ENCODE results near the gene PCDH12. TPM values are rescaled to one million over a fixed set of nuclear protein-coding genes. Genes with fewer than 3 reads are reported as not detected.

PCDH12 gene
- total RNA-seq (2021) = not detected in 2 replicates
- long read RNA-seq, full-length matches to known transcripts = 1 of 1 reads
- long read RNA-seq, partial matches to known transcripts = 0 of 1 reads
- long read RNA-seq, other reads (novel, unspliced or antisense) = 0 of 1 reads

DNA sequence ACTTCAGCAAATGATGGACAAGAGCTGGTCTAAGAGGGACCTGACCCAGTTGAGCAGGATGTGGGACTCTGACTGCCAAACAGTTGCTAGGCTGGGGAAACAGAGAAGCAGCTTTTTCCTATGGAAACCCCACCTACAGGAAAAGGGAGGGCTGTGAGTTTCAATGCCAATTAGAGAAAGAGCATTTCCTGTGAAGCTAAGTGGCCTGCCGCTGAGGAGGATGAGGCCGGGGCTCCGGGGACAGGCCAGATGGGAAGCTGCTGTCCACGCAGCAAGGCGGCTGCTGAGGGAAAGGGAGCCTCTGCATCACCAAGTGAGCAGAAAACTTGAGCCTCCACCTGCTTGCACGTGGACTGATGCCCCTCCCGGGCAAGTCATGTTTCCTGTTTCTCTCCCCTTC lies at the start of gene PCDH12:
Gene PCDH12 (minus strand): TSS at position 90 of the 400 bp plus-strand sequence. CDS start 351 bp downstream, outside the sequence.
- H3K27ac ChIP-seq (ENCODE audit: insufficient read length, low read depth, low read length) = no peak within 1 kb of the TSS
- no peak within 1 kb of the TSS for H3K4ac ChIP-seq (ENCODE audit: low read depth, low read length)
- no peak within 1 kb of the TSS for H2BK5ac ChIP-seq (ENCODE audit: insufficient read length, low read length)
- no CpG with 5 or more reads among the region's 7 CpGs for WGBS (ENCODE audit: extremely low coverage, insufficient read length, low lambda C conversion rate)
- no peaks in the 10 kb centered on the region for H3K27me3 ChIP-seq (ENCODE audit: insufficient read depth, low read length)
- peak; percentile 53 for DNase-seq
- no peaks in the 10 kb centered on the region; the same call in 1 of the 2 replicates for H3K4me1 ChIP-seq (ENCODE audit: insufficient read depth, low read length)
- H3K23me2 ChIP-seq (ENCODE audit: insufficient read length, low read depth, low read length, poor library complexity, severe bottlenecking) = no peaks in the 10 kb centered on the region
- H2BK15ac ChIP-seq (ENCODE audit: low read depth, low read length) = no peak within 1 kb of the TSS
- no peak within 1 kb of the TSS for H3K14ac ChIP-seq (ENCODE audit: insufficient read depth, low read length)
- H2AFZ ChIP-seq (ENCODE audit: low read length) = no peak within 1 kb of the TSS
- H3T11ph ChIP-seq (ENCODE audit: low read length) = no peak within 1 kb of the TSS
- Mint-ChIP-seq H3K27me3 (ENCODE audit: low read depth) (peaks cover 2% of the 10 kb centered on the region; the same call in 1 of the 2 replicates), H3K4me1 (peaks cover 16 to 25% of the 10 kb centered on the region in 2 experiments), H3K27ac (peak within 1 kb of the TSS in 1 of 3 experiments; percentile 75; a peak in 2 of 7 replicates), H3K36me3 (ENCODE audit: insufficient read depth in 1 of 3, low read depth in 3 of 3) (no peaks in the 10 kb centered on the region), H3K9me3 (no peaks in the 10 kb centered on the region), H3K4me3 (peak within 1 kb of the TSS in 1 of 2 experiments; percentile 8; a peak in 1 of 5 replicates)
- no peaks in the 10 kb centered on the region for H3K9me3 ChIP-seq (ENCODE audit: control insufficient read depth, low read depth, low read length)
- H2BK12ac ChIP-seq (ENCODE audit: insufficient read length, low read depth, low read length) = no peak within 1 kb of the TSS
- no peaks in the 10 kb centered on the region for H3K79me1 ChIP-seq (ENCODE audit: insufficient read depth, low read depth, low read length, poor library complexity, severe bottlenecking)
- no peak within 1 kb of the TSS for H3K18ac ChIP-seq (ENCODE audit: insufficient read length, low read depth, low read length)
- no peaks in the 10 kb centered on the region for H3K79me2 ChIP-seq (ENCODE audit: insufficient read depth, low read length)
- no peaks in the 10 kb centered on the region for H4K20me1 ChIP-seq (ENCODE audit: control insufficient read depth, insufficient read depth, insufficient read length)
- no peak within 1 kb of the TSS for H3K23ac ChIP-seq (ENCODE audit: insufficient read length, low read depth, low read length)
- no peak within 1 kb of the TSS for H2BK120ac ChIP-seq (ENCODE audit: low read depth, low read length, poor library complexity, severe bottlenecking)
- H2AK5ac ChIP-seq (ENCODE audit: insufficient read length, low read length) = no peak within 1 kb of the TSS
- TF ChIP-seq, protein P1, sequence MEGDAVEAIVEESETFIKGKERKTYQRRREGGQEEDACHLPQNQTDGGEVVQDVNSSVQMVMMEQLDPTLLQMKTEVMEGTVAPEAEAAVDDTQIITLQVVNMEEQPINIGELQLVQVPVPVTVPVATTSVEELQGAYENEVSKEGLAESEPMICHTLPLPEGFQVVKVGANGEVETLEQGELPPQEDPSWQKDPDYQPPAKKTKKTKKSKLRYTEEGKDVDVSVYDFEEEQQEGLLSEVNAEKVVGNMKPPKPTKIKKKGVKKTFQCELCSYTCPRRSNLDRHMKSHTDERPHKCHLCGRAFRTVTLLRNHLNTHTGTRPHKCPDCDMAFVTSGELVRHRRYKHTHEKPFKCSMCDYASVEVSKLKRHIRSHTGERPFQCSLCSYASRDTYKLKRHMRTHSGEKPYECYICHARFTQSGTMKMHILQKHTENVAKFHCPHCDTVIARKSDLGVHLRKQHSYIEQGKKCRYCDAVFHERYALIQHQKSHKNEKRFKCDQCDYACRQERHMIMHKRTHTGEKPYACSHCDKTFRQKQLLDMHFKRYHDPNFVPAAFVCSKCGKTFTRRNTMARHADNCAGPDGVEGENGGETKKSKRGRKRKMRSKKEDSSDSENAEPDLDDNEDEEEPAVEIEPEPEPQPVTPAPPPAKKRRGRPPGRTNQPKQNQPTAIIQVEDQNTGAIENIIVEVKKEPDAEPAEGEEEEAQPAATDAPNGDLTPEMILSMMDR (conservative IDR thresholded peaks at IDR 0.05) = no peak
- H3K4me2 ChIP-seq (ENCODE audit: insufficient read depth, insufficient read length, low read length) = no peak within 1 kb of the TSS
- no peak within 1 kb of the TSS for H3K9ac ChIP-seq (ENCODE audit: extremely low read depth, insufficient read length, low read length)
- H3K56ac ChIP-seq (ENCODE audit: insufficient read length, low read depth, low read length) = no peak within 1 kb of the TSS
- no peak within 1 kb of the TSS for H4K91ac ChIP-seq (ENCODE audit: insufficient read length, low read depth, low read length)
- H4K8ac ChIP-seq (replicated peaks; ENCODE audit: insufficient read length, low read depth, low read length) = no peak within 1 kb of the TSS
- H4K5ac ChIP-seq (ENCODE audit: insufficient read length, low read depth, low read length) = no peak within 1 kb of the TSS
- no peak within 1 kb of the TSS for H2BK20ac ChIP-seq (ENCODE audit: low read depth, low read length, poor library complexity, severe bottlenecking)
